A172 (cell line): ENCODE data around the gene RPL18. TPM values are rescaled to one million over a fixed set of nuclear protein-coding genes. Genes with fewer than 3 reads are reported as not detected.
"Not testable (repeated sequence)": the region's sequence is repeated elsewhere in the genome, so short reads cannot be mapped to it uniquely, and the experiment has no call there.

Source experiments
- DNase-seq: peaks from one replicate; pipeline ENCODE4 v3.0.0-alpha.2; 2015; ENCODE audit warnings: low spot score
- total RNA-seq: library from RNA; depleted of rRNA; stranded (reverse); fragments of >200 nt; shearing (Covaris generic); gene quantifications from 2 replicates; pipeline ENCODE4 v1.2.3, GENCODE V29; 2014

The RPL18 gene
- total RNA-seq, 1 experiment from 2014 or later = 1,035 TPM

GRCh38 chr19:48644839-48645619 is 26.1 kb upstream of the RPL18 start:
- DNase-seq = peak; percentile 53

- no peak for DNase-seq
Observed at GRCh38 chr19:48644355-48644754, 25.4 kb upstream of the RPL18 start.

DNA sequence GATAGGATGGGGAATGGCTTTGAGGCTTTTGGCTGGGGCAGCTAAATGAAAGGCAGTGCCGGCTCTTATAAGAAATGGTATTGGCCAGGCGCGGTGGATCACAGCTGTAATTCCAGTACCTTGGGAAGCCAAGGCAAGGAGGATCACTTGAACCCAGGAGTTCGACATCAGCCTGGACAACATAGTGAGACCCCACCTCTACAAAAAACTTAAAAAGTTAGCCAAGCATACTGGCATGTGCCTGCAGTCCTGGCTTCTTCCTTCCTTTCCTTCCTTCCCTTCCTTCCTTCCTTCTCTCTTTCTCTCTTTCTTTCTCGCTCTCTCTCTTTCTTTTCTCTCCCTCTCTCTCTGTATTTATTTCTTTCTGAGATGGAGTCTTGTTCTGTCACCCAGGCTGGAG is 23.9 kb upstream of the RPL18 start:
- no peak for DNase-seq

DNA sequence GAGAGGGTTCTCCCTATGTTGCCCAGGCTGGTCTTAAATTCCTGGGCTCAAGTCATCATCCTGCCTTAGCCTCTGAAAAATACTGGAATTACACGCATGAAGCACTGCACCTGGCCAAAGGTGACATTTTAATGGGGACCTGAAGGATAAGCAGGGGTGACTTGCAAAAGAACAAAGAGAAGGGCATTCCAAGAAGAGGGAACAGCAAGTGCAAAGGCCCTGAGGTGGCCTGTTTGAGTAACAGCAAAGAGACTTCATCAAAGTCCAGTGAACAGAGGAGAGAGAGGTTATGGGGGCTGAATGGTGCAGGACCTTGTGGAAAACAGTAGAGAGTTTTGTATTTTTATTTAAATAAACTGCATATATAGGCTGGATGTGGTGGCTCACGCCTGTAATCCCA is 22.9 kb upstream of the RPL18 start:
- DNase-seq = no peak

GRCh38 chr19:48639483-48640375 is 20.8 kb upstream of the RPL18 start:
- DNase-seq = no peak

GRCh38 chr19:48638831-48639381 is 19.9 kb upstream of the RPL18 start:
- no peak for DNase-seq

- peak; percentile 80 for DNase-seq
Observed at GRCh38 chr19:48637948-48638830, 19.2 kb upstream of the RPL18 start.

- peak; percentile 91 for DNase-seq
Observed at GRCh38 chr19:48637449-48637947, 18.5 kb upstream of the RPL18 start.

- no peak for DNase-seq
Observed at GRCh38 chr19:48636859-48637448, 18.0 kb upstream of the RPL18 start, which contains the start of gene DBP. TSS of gene DBP (minus strand) at chr19:48637379. CDS start at chr19:48636994, 385 bp downstream.

GRCh38 chr19:48635966-48636858 is 17.2 kb upstream of the RPL18 start:
- DNase-seq = no peak

DNA sequence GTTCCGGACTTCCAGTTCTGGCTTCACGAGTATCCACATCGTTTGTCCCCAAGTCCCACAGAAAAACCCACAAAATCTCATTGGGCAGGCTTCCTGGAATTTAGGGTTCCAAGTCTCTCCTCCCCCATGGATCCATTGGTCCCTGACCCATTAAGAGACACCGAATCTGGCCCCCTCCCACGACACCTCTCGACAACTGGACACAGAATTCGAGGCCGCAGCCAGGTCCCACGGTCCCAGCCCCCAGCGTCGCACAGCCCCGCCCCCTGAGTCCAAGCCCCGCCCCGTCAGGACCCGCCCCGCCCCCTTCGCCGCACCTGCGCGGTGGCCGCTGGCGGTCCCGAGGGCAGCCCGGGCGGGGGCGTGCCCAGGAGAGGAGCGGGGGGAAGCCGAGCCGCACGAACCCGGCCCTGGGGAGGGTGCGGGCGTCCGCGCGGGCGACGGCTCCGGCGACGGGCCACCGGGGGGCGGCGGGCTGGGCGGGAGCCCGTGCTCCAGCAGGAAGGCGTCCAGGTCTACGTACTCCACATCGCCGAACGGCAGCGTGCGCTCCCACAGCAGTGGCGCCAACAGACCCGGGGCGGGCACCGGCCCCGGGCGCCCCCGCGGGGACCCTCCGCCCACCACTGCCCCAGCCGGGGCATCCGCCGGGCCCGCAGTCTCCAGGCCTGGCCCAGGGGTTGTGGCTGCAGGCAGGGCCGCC is 16.4 kb upstream of the RPL18 start:
- no peak for DNase-seq

- DNase-seq = peak; percentile 87
Observed at GRCh38 chr19:48634424-48635262, 15.7 kb upstream of the RPL18 start.

GRCh38 chr19:48634036-48634342 is 15.0 kb upstream of the RPL18 start:
- no peak for DNase-seq

- no peak for DNase-seq
Observed at GRCh38 chr19:48633148-48634035, 14.4 kb upstream of the RPL18 start.

DNA sequence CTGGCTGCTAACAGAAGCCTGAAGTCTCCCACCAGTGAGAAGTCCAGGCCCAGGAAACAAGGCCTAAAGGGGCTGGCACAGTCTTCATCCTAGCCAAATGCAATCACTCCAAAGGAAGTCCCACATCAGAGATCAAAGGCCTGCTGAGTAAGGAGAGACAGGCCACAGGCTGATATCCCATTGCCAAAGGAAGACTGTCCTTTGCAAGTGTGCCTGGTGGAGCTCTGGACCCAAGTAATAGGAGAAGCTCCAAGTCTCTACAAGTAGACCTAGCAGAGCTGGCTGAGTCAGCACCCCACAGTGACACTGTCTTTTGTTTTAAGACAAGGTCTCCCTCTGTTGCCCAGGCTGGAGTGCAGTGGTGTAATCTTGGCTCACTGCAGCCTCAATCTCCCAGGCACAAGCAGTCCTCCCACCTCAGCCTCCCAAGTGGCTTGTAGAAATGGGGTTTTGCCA is 13.7 kb upstream of the RPL18 start:
- DNase-seq = no peak

GRCh38 chr19:48632286-48632685 is 13.3 kb upstream of the RPL18 start:
- DNase-seq = not testable (repeated sequence)

DNA sequence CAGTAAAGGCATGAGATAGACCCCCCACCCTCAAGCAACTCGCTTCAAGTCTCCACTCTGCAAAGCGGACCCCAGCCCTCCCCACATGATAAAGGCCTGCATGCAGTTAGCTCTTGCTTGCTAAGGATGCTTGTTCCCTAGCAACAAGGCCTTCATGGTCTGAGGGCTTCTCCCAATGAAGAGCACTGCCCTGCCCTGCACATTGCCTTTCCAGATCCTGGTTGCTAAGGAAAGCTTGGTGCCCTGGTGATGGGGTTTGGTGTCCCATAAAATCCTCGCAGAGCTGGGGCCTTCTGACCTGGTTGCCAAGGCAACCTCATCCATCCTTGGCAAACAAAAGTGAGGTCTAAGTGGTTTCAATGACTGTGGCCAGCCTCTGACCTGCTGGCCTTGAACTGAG is 12.2 kb upstream of the RPL18 start:
- DNase-seq = no peak
